GM13977 (cell line): ENCODE measurements around the gene CACYBP.
A peak's percentile ranks its signal among the peaks of the same experiment; 100 is the strongest.

ENCODE experiments used
- DNase-seq: peaks from one replicate; pipeline ENCODE4 v3.0.0; 2012; ENCODE audit warnings: low spot score
- CTCF ChIP-seq: IDR thresholded peaks from 2 replicates; pipeline ENCODE4 v1.5.1; 2012; ENCODE audit warnings: mild to moderate bottlenecking, control low read depth; ENCODE audit not compliant: insufficient read depth; ENCODE audit errors: extremely low read depth, missing control alignments
- in situ Hi-C: fragments of 300-500 bp; cut with MboI; formaldehyde crosslinking; loops from one replicate; pipeline ENCODE4 v1.12.0; 2022; ENCODE audit warnings: low sequenced_read_pairs, low pct_unique_long_range_greater_than_20kb, mixed read lengths, inconsistent platforms; ENCODE audit not compliant: unreplicated experiment

The CACYBP gene

GRCh38 chr1:174988539-174988938 is 11.2 kb upstream of the CACYBP start:
- TF ChIP-seq CTCF, result no peak
- in situ Hi-C loops, result loop anchor here (25.0 kb wide), 1 partner anchor 726 kb away; no protein-coding TSS in a partner anchor

GRCh38 chr1:174988986-174989385 is 10.8 kb upstream of the CACYBP start:
- in situ Hi-C loops, result loop anchor here (25.0 kb wide), 1 partner anchor 727 kb away; no protein-coding TSS in a partner anchor
- no peak for DNase-seq
- TF ChIP-seq CTCF, result no peak

More at GRCh38 chr1:174988539-174988938, 11.2 kb upstream of the CACYBP start:
- DNase-seq, result no peak

- no peak for TF ChIP-seq CTCF
- no peak for DNase-seq
- in situ Hi-C loops, result loop anchor here (10.0 to 25.0 kb wide), 2 partner anchors 215 to 727 kb away; no protein-coding TSS in a partner anchor
Observed at GRCh38 chr1:174989536-174990220, 10.1 kb upstream of the CACYBP start.

- no peak for TF ChIP-seq CTCF
- in situ Hi-C loops, result loop anchor here (10.0 to 25.0 kb wide), 2 partner anchors 216 to 728 kb away; no protein-coding TSS in a partner anchor
- peak; percentile 23 for DNase-seq
Observed at GRCh38 chr1:174990382-174990999, 9.3 kb upstream of the CACYBP start.

- in situ Hi-C loops, result loop anchor here (10.0 to 25.0 kb wide), 2 partner anchors 217 to 729 kb away; no protein-coding TSS in a partner anchor
- TF ChIP-seq CTCF, result no peak
- no peak for DNase-seq
Observed at GRCh38 chr1:174991473-174991872, 8.3 kb upstream of the CACYBP start.

- no peak for DNase-seq
- TF ChIP-seq CTCF, result no peak
- in situ Hi-C loops, result loop anchor here (10.0 to 25.0 kb wide), 2 partner anchors 220 to 733 kb away; no protein-coding TSS in a partner anchor
Observed at GRCh38 chr1:174995121-174995520, 4.6 kb upstream of the CACYBP start.
